A549 (cell line): ENCODE data around the gene SWAP70. TPM values are rescaled to one million over a fixed set of nuclear protein-coding genes. Genes with fewer than 3 reads are reported as not detected.

ENCODE experiments used
- ATAC-seq, 2 experiments: fragments of 200-7000 bp in 1 of 2; fragments of >200 bp in 1 of 2; cut with Nextera tagmentation in 1 of 2; cut with Tn5 transposase in 1 of 2; 3 replicates each; pipeline versions ENCODE4 v1.8.0 to v1.9.1; 2018 to 2020; ENCODE audit warnings: mild to moderate bottlenecking in 1 of 2, moderate library complexity in 1 of 2
- CTCF ChIA-PET: fragments of 300-600 bp; sonication (Branson Sonifier 250); formaldehyde crosslinking; extraction: SDS; loops from one replicate; lab custom pipeline; 2021; ENCODE audit warnings: antibody characterized with exemption, inconsistent platforms; lab: Yijun Ruan, JAX
- POLR2A ChIA-PET: fragments of 350-600 bp; formaldehyde crosslinking; extraction: SDS; loops from one replicate; lab custom pipeline; 2021; ENCODE audit warnings: antibody characterized with exemption, inconsistent platforms; lab: Yijun Ruan, JAX
- DNase-seq, 2 experiments: peaks; one replicate each; pipeline versions ENCODE4 v3.0.0 to v3.0.0-alpha.2; 2011 to 2016; ENCODE audit warnings: low read depth in 1 of 2, low spot score in 1 of 2
- FAIRE-seq: peaks from 2 replicates; lab custom pipeline; 2011; peaks lifted over from hg19 to GRCh38; lab: Jason Lieb, UNC
- H3K27ac ChIP-seq, 2 experiments: fragments of >200 bp; sonication (Bioruptor Twin); formaldehyde crosslinking; 3 replicates each; pipeline ENCODE4 v1.5.1; 2016 to 2017
- H3K4me1 ChIP-seq: fragments of >200 bp; sonication (Bioruptor Twin); formaldehyde crosslinking; 3 replicates; pipeline ENCODE4 v1.6.1; 2016
- H3K4me2 ChIP-seq: fragments of >200 bp; sonication (Bioruptor Twin); formaldehyde crosslinking; 3 replicates; pipeline ENCODE4 v1.6.1; 2016
- H3K4me3 ChIP-seq: fragments of >200 bp; sonication (Bioruptor Twin); formaldehyde crosslinking; 3 replicates; pipeline ENCODE4 v1.5.1; 2016
- H3K9me3 ChIP-seq: fragments of >200 bp; sonication (Bioruptor Twin); formaldehyde crosslinking; 3 replicates; pipeline ENCODE4 v1.6.1; 2016
- BHLHE40 ChIP-seq: IDR thresholded peaks from 2 replicates; pipeline ENCODE4 v1.6.1; 2012; ENCODE audit warnings: low read depth, low read length, inconsistent platforms
- CBX8 ChIP-seq: fragments of 200-600 bp; sonication (generic); IDR thresholded peaks from 2 replicates; pipeline ENCODE4 v1.6.1; 2016
- CHD2 ChIP-seq: fragments of 150-350 bp; IDR thresholded peaks from 2 replicates; pipeline ENCODE4 v1.6.1; 2014; ENCODE audit warnings: low read length; ENCODE audit not compliant: partially characterized antibody
- EP300 ChIP-seq, 2 experiments: fragments of >200 bp; sonication (Bioruptor Twin); formaldehyde crosslinking; IDR thresholded peaks; 2 replicates in 1 of 2; 3 replicates in 1 of 2; pipeline ENCODE4 v1.6.1; 2016 to 2017
- FOSB ChIP-seq: fragments of 250-450 bp; sonication (Bioruptor Pico); IDR thresholded peaks from 2 replicates; pipeline ENCODE4 v1.5.0; 2020; ENCODE audit warnings: mild to moderate bottlenecking, moderate library complexity
- HOXB13 ChIP-seq: fragments of 250-450 bp; sonication (Bioruptor Pico); IDR thresholded peaks from 2 replicates; pipeline ENCODE4 v1.5.0; 2020; ENCODE audit warnings: low read depth, mild to moderate bottlenecking, moderate library complexity
- HOXB5 ChIP-seq: fragments of 250-450 bp; sonication (Bioruptor Pico); IDR thresholded peaks from 2 replicates; pipeline ENCODE4 v1.5.0; 2020; ENCODE audit warnings: mild to moderate bottlenecking, moderate library complexity
- KDM1A ChIP-seq: fragments of 200-600 bp; sonication (generic); IDR thresholded peaks from 2 replicates; pipeline ENCODE4 v1.6.1; 2016; ENCODE audit warnings: low read depth, mild to moderate bottlenecking
- KDM5A ChIP-seq: fragments of 200-600 bp; sonication (generic); IDR thresholded peaks from 2 replicates; pipeline ENCODE4 v1.6.1; 2016; ENCODE audit warnings: antibody characterized with exemption, mild to moderate bottlenecking
- POLR2A ChIP-seq: IDR thresholded peaks from 2 replicates; pipeline ENCODE4 v1.6.1; 2012; ENCODE audit warnings: mild to moderate bottlenecking, low read length
- RAD21 ChIP-seq, 2 experiments: fragments of >200 bp in 1 of 2; sonication (Bioruptor Twin) in 1 of 2; formaldehyde crosslinking in 1 of 2; IDR thresholded peaks in 1 of 2; conservative IDR thresholded peaks in 1 of 2; 2 replicates in 1 of 2; 3 replicates in 1 of 2; pipeline ENCODE4 v1.6.1; 2012 to 2018; ENCODE audit warnings: inconsistent platforms in 1 of 2
- RCOR1 ChIP-seq: fragments of 150-350 bp; IDR thresholded peaks from 2 replicates; pipeline ENCODE4 v1.6.1; 2014; ENCODE audit warnings: antibody characterized with exemption, low read length, low read depth
- RNF2 ChIP-seq: fragments of 200-600 bp; sonication (generic); IDR thresholded peaks from 2 replicates; pipeline ENCODE4 v1.6.1; 2016; ENCODE audit warnings: low read depth, mild to moderate bottlenecking, antibody characterized with exemption, moderate library complexity, borderline replicate concordance
- TP53 ChIP-seq: fragments of 250-450 bp; sonication (Bioruptor Pico); IDR thresholded peaks from 2 replicates; pipeline ENCODE4 v1.5.0; 2021; ENCODE audit warnings: mild to moderate bottlenecking, moderate library complexity
- ZC3H11A ChIP-seq: fragments of 450-650 bp; IDR thresholded peaks from 2 replicates; pipeline ENCODE4 v1.6.1; 2014; ENCODE audit warnings: antibody characterized with exemption, mild to moderate bottlenecking
- WGBS: methylation state at CpG from one replicate; pipeline ENCODE4 v1.1.6; 2017; ENCODE audit errors: missing lambda C conversion rate; 5-methylcytosine and 5-hydroxymethylcytosine counted together
- polyA plus RNA-seq, 4 experiments: library from polyadenylated mRNA; depleted of rRNA in 3 of 4; stranded (reverse); fragments of >200 nt; fragmentation: RNase III in 1 of 4; extraction: RNeasy Plus Mini Kit Qiagen cat#74134 plus additional on column Dnase treatment in 1 of 4; gene quantifications; 2 replicates in 3 of 4; 3 replicates in 1 of 4; pipeline ENCODE4 v1.2.3, GENCODE V29; 2011 to 2017
- TF ChIP-seq, protein P1 (sequence below): IDR thresholded peaks from 2 replicates; pipeline ENCODE4 v1.6.1; 2012; ENCODE audit warnings: low read depth, borderline replicate concordance
- TF ChIP-seq, protein P2 (sequence below): fragments of 450-650 bp; IDR thresholded peaks from 2 replicates; pipeline ENCODE4 v1.6.1; 2014; ENCODE audit warnings: antibody characterized with exemption
- TF ChIP-seq, protein P3 (sequence below): fragments of >200 bp; sonication (Bioruptor Twin); formaldehyde crosslinking; IDR thresholded peaks from 3 replicates; pipeline ENCODE4 v1.5.1; 2016

Gene SWAP70
- polyA plus RNA-seq, 2 of the 4 experiments (the other 2 are of a cell fraction), result 24.5 to 25.5 TPM

DNA sequence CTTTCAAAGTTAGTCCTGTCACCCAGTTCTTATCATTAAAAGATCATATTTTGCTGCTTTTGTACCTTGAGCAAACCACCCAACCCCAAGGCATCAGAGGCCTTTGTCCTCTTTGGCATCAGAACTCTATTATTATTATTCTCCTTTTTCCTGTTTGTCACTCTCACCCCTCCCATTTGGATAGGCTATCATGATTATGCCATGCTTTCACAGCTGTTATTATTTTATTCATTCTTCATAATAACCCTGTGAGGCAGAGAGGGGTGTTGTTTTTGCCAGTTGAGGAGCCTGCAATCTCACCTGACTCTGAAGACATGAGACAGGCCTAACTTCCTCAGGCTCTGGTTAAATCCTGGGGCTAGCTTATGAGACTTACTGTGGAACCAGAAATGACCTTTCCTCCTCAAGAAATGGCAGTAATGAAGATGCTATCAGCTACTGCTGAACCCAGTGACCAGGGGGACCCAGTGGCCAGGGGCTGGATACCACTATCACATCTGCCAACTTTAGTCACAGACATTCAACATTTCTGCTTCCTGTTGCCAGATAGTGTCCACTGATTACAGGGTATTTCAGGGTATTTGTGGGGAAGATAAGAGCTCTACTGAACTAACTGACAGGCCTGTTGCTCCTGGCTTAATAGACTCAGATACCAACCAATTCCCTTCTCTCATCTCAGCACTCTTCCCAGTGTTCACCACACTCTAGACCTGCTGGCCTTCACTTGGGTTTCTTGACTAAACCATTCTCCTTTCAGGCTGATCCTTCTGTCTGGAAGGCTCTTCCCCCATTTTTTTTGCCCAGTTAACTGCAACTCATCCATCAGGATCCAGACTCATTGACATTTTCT lies 11.8 kb upstream of the SWAP70 start:
- no peak overlapping the region for H3K4me2 ChIP-seq
- no peak overlapping the region for H3K27ac ChIP-seq
- ATAC-seq, result no peak; a peak in 1 of 6 replicates
- ChIA-PET CTCF (interaction anchor here (0.6 to 0.7 kb wide), 2 partner anchors 10 to 148 kb away, joined by 3 read pairs; no protein-coding TSS in a partner anchor), POLR2A (no interaction called here)
- no peaks in the 10 kb centered on the region for H3K4me1 ChIP-seq
- no peak for DNase-seq
- no peak for FAIRE-seq
- TF ChIP-seq POLR2A (no peak), TP53 (CRISPR knock-in tag) (no peak)
- TF ChIP-seq, protein P1, sequence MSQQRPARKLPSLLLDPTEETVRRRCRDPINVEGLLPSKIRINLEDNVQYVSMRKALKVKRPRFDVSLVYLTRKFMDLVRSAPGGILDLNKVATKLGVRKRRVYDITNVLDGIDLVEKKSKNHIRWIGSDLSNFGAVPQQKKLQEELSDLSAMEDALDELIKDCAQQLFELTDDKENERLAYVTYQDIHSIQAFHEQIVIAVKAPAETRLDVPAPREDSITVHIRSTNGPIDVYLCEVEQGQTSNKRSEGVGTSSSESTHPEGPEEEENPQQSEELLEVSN, result no peak
- H3K9me3 ChIP-seq, result peaks cover 14% of the 10 kb centered on the region; the same call in 2 of the 3 replicates
- H3K4me3 ChIP-seq, result no peak overlapping the region

DNA sequence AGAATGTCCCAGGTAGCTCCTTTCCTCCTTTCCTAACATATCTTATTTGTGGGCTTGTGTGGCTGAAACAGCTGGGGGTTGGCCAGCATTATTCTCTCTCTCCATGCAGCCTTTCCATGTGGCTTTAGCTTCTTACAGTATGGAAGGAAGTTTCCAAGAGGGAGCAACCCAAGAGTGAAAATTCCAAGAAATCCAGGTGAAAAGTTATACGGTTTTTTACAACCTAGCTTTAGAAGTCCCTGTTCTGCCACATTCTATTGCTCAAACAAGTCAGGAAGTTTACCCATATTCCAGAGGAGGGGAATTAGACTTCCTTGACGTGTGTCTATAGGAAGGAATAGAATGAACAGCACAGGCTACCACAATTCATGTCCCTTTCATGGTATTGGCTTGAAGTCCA lies 10.0 kb upstream of the SWAP70 start:
- TF ChIP-seq HOXB5 (CRISPR knock-in tag) (no peak), RCOR1 (no peak), ZC3H11A (no peak), HOXB13 (CRISPR knock-in tag) (no peak), KDM1A (no peak), BHLHE40 (no peak), EP300 (IDR thresholded peaks at IDR 0.05) (no peak), TP53 (CRISPR knock-in tag) (no peak), CBX8 (no peak), RAD21 (conservative IDR thresholded peaks at IDR 0.05 in 1 of 2, IDR thresholded peaks at IDR 0.05 in 1 of 2) (no peak), KDM5A (no peak), CHD2 (no peak), FOSB (CRISPR knock-in tag) (no peak), RNF2 (no peak)
- TF ChIP-seq, protein P2, sequence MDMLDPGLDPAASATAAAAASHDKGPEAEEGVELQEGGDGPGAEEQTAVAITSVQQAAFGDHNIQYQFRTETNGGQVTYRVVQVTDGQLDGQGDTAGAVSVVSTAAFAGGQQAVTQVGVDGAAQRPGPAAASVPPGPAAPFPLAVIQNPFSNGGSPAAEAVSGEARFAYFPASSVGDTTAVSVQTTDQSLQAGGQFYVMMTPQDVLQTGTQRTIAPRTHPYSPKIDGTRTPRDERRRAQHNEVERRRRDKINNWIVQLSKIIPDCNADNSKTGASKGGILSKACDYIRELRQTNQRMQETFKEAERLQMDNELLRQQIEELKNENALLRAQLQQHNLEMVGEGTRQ, result no peak
- H3K4me2 ChIP-seq, result no peak overlapping the region
- H3K4me3 ChIP-seq, result no peak overlapping the region
- ATAC-seq, result no peak
- CTCF ChIA-PET, result interaction anchor here (1.1 kb wide), 1 partner anchor 55 kb away, joined by 4 read pairs; no protein-coding TSS in a partner anchor
- POLR2A ChIA-PET, result no interaction called here
- no peaks in the 10 kb centered on the region for H3K4me1 ChIP-seq
- FAIRE-seq, result no peak
- peaks cover 14% of the 10 kb centered on the region; the same call in 2 of the 3 replicates for H3K9me3 ChIP-seq
- DNase-seq, result no peak
- WGBS, result 55% methylated on average over 2 of the region's 2 CpGs
- no peak overlapping the region for H3K27ac ChIP-seq

DNA sequence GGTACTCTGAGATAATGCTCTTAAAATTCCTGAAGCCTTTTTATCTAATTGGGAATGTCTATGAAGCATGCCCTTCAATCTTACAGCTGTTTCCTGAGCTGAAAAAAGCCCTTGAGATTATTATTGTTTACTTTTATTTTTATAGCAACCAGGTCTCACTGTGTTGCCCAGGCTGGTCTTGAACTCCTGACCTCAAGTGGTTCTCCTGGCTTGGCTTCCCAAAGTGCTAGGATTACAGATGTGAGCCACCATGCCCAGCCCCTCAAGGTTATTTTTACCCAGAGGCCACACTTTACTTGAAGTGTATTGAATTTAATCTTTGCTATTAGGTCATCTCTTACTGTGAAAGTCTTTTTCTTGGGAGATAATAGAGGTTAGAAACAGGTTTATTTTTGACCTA lies 7.0 kb upstream of the SWAP70 start:
- no peak for DNase-seq
- ATAC-seq, result no peak
- Histone ChIP-seq H3K27ac (no peak overlapping the region), H3K4me3 (no peak overlapping the region), H3K4me2 (no peak overlapping the region), H3K4me1 (peaks cover 9% of the 10 kb centered on the region; the same call in 2 of the 3 replicates), H3K9me3 (peaks cover 14% of the 10 kb centered on the region; the same call in 2 of the 3 replicates)
- CTCF ChIA-PET, result interaction anchor here (1.2 to 1.4 kb wide), 2 partner anchors 41 to 44 kb away, joined by 4 read pairs; no protein-coding TSS in a partner anchor
- POLR2A ChIA-PET, result no interaction called here
- no peak for FAIRE-seq
- TF ChIP-seq, protein P3, sequence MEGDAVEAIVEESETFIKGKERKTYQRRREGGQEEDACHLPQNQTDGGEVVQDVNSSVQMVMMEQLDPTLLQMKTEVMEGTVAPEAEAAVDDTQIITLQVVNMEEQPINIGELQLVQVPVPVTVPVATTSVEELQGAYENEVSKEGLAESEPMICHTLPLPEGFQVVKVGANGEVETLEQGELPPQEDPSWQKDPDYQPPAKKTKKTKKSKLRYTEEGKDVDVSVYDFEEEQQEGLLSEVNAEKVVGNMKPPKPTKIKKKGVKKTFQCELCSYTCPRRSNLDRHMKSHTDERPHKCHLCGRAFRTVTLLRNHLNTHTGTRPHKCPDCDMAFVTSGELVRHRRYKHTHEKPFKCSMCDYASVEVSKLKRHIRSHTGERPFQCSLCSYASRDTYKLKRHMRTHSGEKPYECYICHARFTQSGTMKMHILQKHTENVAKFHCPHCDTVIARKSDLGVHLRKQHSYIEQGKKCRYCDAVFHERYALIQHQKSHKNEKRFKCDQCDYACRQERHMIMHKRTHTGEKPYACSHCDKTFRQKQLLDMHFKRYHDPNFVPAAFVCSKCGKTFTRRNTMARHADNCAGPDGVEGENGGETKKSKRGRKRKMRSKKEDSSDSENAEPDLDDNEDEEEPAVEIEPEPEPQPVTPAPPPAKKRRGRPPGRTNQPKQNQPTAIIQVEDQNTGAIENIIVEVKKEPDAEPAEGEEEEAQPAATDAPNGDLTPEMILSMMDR, result no peak
